ENCODE measurements around the gene GTSE1. TPM values are rescaled to one million over a fixed set of nuclear protein-coding genes. Genes with fewer than 3 reads are reported as not detected.

The GTSE1 gene
- polyA plus RNA-seq (2012; ENCODE audit: missing spikeins): 12.0 TPM

GRCh38 chr22:46296257-46297150, at the start of gene GTSE1:
GTSE1 (plus strand) TSS chr22:46296870; CDS start chr22:46297401, 531 bp downstream.
- DNase-seq (ENCODE audit: insufficient read length) (peak; percentile 98), FAIRE-seq (peak; percentile 98)
- TF ChIP-seq POLR2AphosphoS5 (IDR thresholded peaks at IDR 0.05; ENCODE audit: low read depth, low read length) (peak; percentile 73), POLR2A (IDR thresholded peaks at IDR 0.05; ENCODE audit: low read depth, low read length) (peak; percentile 84), TAF1 (IDR thresholded peaks at IDR 0.05; ENCODE audit: borderline replicate concordance, low read depth, low read length) (peak; percentile 62; the same call in 1 of the 2 replicates)

- FAIRE-seq: no peak
- TF ChIP-seq TAF1 (IDR thresholded peaks at IDR 0.05; ENCODE audit: borderline replicate concordance, low read depth, low read length) (no peak), POLR2A (IDR thresholded peaks at IDR 0.05; ENCODE audit: low read depth, low read length) (no peak), POLR2AphosphoS5 (IDR thresholded peaks at IDR 0.05; ENCODE audit: low read depth, low read length) (no peak)
Measured at GRCh38 chr22:46247443-46247975, 49.2 kb upstream of the GTSE1 start.

GRCh38 chr22:46250035-46250782, 46.5 kb upstream of the GTSE1 start, which contains the start of gene CDPF1:
CDPF1 (minus strand) TSS chr22:46250293; CDS start chr22:46248284, 2,009 bp downstream.
- TF ChIP-seq TAF1 (IDR thresholded peaks at IDR 0.05; ENCODE audit: borderline replicate concordance, low read depth, low read length): peak; percentile 49
- peak; percentile 88 for TF ChIP-seq POLR2A (IDR thresholded peaks at IDR 0.05; ENCODE audit: low read depth, low read length)
- TF ChIP-seq POLR2AphosphoS5 (IDR thresholded peaks at IDR 0.05; ENCODE audit: low read depth, low read length): peak; percentile 89
- FAIRE-seq (peak; percentile 97), DNase-seq (ENCODE audit: insufficient read length) (peak; percentile 92)

More at GRCh38 chr22:46247443-46247975, 49.2 kb upstream of the GTSE1 start:
- no peak for DNase-seq (ENCODE audit: insufficient read length)

GRCh38 chr22:46250783-46251125, 45.9 kb upstream of the GTSE1 start:
- peak; percentile 56 for FAIRE-seq
- no peak; the same call in 1 of the 2 replicates for TF ChIP-seq TAF1 (IDR thresholded peaks at IDR 0.05; ENCODE audit: borderline replicate concordance, low read depth, low read length)
- TF ChIP-seq POLR2A (IDR thresholded peaks at IDR 0.05; ENCODE audit: low read depth, low read length): no peak
- TF ChIP-seq POLR2AphosphoS5 (IDR thresholded peaks at IDR 0.05; ENCODE audit: low read depth, low read length): no peak

GRCh38 chr22:46251266-46251665, 45.4 kb upstream of the GTSE1 start:
- FAIRE-seq: peak; percentile 83
- DNase-seq (ENCODE audit: insufficient read length): no peak
- TF ChIP-seq TAF1 (IDR thresholded peaks at IDR 0.05; ENCODE audit: borderline replicate concordance, low read depth, low read length): no peak
- no peak for TF ChIP-seq POLR2AphosphoS5 (IDR thresholded peaks at IDR 0.05; ENCODE audit: low read depth, low read length)
- TF ChIP-seq POLR2A (IDR thresholded peaks at IDR 0.05; ENCODE audit: low read depth, low read length): no peak

More at GRCh38 chr22:46250783-46251125, 45.9 kb upstream of the GTSE1 start:
- no peak for DNase-seq (ENCODE audit: insufficient read length)

- no peak for DNase-seq (ENCODE audit: insufficient read length)
- FAIRE-seq: peak; percentile 56
- no peak for TF ChIP-seq POLR2AphosphoS5 (IDR thresholded peaks at IDR 0.05; ENCODE audit: low read depth, low read length)
- no peak for TF ChIP-seq TAF1 (IDR thresholded peaks at IDR 0.05; ENCODE audit: borderline replicate concordance, low read depth, low read length)
- TF ChIP-seq POLR2A (IDR thresholded peaks at IDR 0.05; ENCODE audit: low read depth, low read length): no peak
Measured at GRCh38 chr22:46251816-46252380, 44.8 kb upstream of the GTSE1 start.

- FAIRE-seq (no peak), DNase-seq (ENCODE audit: insufficient read length) (no peak)
- TF ChIP-seq TAF1 (IDR thresholded peaks at IDR 0.05; ENCODE audit: borderline replicate concordance, low read depth, low read length) (no peak), POLR2AphosphoS5 (IDR thresholded peaks at IDR 0.05; ENCODE audit: low read depth, low read length) (no peak), POLR2A (IDR thresholded peaks at IDR 0.05; ENCODE audit: low read depth, low read length) (no peak)
Measured at GRCh38 chr22:46256358-46256958, 40.2 kb upstream of the GTSE1 start.

- DNase-seq (ENCODE audit: insufficient read length): no peak
- TF ChIP-seq TAF1 (IDR thresholded peaks at IDR 0.05; ENCODE audit: borderline replicate concordance, low read depth, low read length): no peak
- no peak for TF ChIP-seq POLR2A (IDR thresholded peaks at IDR 0.05; ENCODE audit: low read depth, low read length)
- TF ChIP-seq POLR2AphosphoS5 (IDR thresholded peaks at IDR 0.05; ENCODE audit: low read depth, low read length): no peak
Measured at GRCh38 chr22:46259374-46259773, 37.3 kb upstream of the GTSE1 start.

GRCh38 chr22:46260038-46260437, 36.6 kb upstream of the GTSE1 start:
- TF ChIP-seq TAF1 (IDR thresholded peaks at IDR 0.05; ENCODE audit: borderline replicate concordance, low read depth, low read length) (no peak), POLR2A (IDR thresholded peaks at IDR 0.05; ENCODE audit: low read depth, low read length) (no peak), POLR2AphosphoS5 (IDR thresholded peaks at IDR 0.05; ENCODE audit: low read depth, low read length) (no peak)
- no peak for FAIRE-seq
- DNase-seq (ENCODE audit: insufficient read length): no peak

More at GRCh38 chr22:46259374-46259773, 37.3 kb upstream of the GTSE1 start:
- FAIRE-seq: no peak

- TF ChIP-seq POLR2A (IDR thresholded peaks at IDR 0.05; ENCODE audit: low read depth, low read length) (no peak), TAF1 (IDR thresholded peaks at IDR 0.05; ENCODE audit: borderline replicate concordance, low read depth, low read length) (no peak), POLR2AphosphoS5 (IDR thresholded peaks at IDR 0.05; ENCODE audit: low read depth, low read length) (no peak)
- no peak for DNase-seq (ENCODE audit: insufficient read length)
- FAIRE-seq: no peak
Measured at GRCh38 chr22:46262449-46263215, 34.0 kb upstream of the GTSE1 start.
